GM18951 (cell line): ENCODE data around the gene RADIL.

Source experiments
- POLR2A ChIP-seq: IDR thresholded peaks from 4 replicates; pipeline ENCODE4 v1.6.1; 2011; ENCODE audit warnings: mild to moderate bottlenecking; ENCODE audit not compliant: insufficient read length, insufficient read depth; ENCODE audit errors: extremely low read depth
- in situ Hi-C: fragments of 300-500 bp; cut with MboI; formaldehyde crosslinking; loops from one replicate; pipeline ENCODE4 v1.12.0; 2022; ENCODE audit warnings: low sequenced_read_pairs, mixed read lengths, inconsistent platforms; ENCODE audit not compliant: unreplicated experiment

RADIL gene

GRCh38 chr7:4763091-4763793 is 120.3 kb downstream of the RADIL start:
- in situ Hi-C loops, result no loop called here
- TF ChIP-seq POLR2A, result no peak

- in situ Hi-C loops, result no loop called here
These were observed 121.1 kb downstream of the RADIL start for GRCh38 chr7:4762121-4763055.

GRCh38 chr7:4760952-4761351 is 122.6 kb downstream of the RADIL start:
- TF ChIP-seq POLR2A, result no peak
- in situ Hi-C loops, result no loop called here

More at GRCh38 chr7:4762121-4763055, 121.1 kb downstream of the RADIL start:
- no peak for TF ChIP-seq POLR2A

- TF ChIP-seq POLR2A, result no peak
- in situ Hi-C loops, result no loop called here
These were observed 124.3 kb downstream of the RADIL start for GRCh38 chr7:4759211-4759610.

GRCh38 chr7:4758791-4759190 is 124.7 kb downstream of the RADIL start:
- in situ Hi-C loops, result no loop called here
- no peak for TF ChIP-seq POLR2A

GRCh38 chr7:4758111-4758510 is 125.4 kb downstream of the RADIL start:
- TF ChIP-seq POLR2A, result no peak
- in situ Hi-C loops, result no loop called here

- in situ Hi-C loops, result no loop called here
- no peak for TF ChIP-seq POLR2A
These were observed 128.5 kb downstream of the RADIL start for GRCh38 chr7:4755045-4755444.

GRCh38 chr7:4754433-4755010 is 129.0 kb downstream of the RADIL start:
- in situ Hi-C loops, result loop anchor here (5.0 kb wide), 1 partner anchor 142 kb away; no protein-coding TSS in a partner anchor
- no peak for TF ChIP-seq POLR2A

- in situ Hi-C loops, result loop anchor here (5.0 kb wide), 1 partner anchor 142 kb away; no protein-coding TSS in a partner anchor
- TF ChIP-seq POLR2A, result no peak
These were observed 129.7 kb downstream of the RADIL start for GRCh38 chr7:4753598-4754432.

- TF ChIP-seq POLR2A, result no peak
- in situ Hi-C loops, result loop anchor here (5.0 kb wide), 1 partner anchor 139 kb away; no protein-coding TSS in a partner anchor
These were observed 132.0 kb downstream of the RADIL start for GRCh38 chr7:4751398-4751947.

GRCh38 chr7:4749798-4750197 is 133.7 kb downstream of the RADIL start:
- TF ChIP-seq POLR2A, result no peak
- in situ Hi-C loops, result loop anchor here (5.0 kb wide), 1 partner anchor 137 kb away; no protein-coding TSS in a partner anchor

GRCh38 chr7:4749363-4749762 is 134.2 kb downstream of the RADIL start:
- in situ Hi-C loops, result no loop called here
- TF ChIP-seq POLR2A, result no peak
